AG04450 (cell line): ENCODE results near the gene ZNF140. TPM values are rescaled to one million over a fixed set of nuclear protein-coding genes. Genes with fewer than 3 reads are reported as not detected.

Experiments
- CTCF ChIA-PET: fragments of 300-600, 350-600 bp; formaldehyde crosslinking; extraction: SDS; loops from one replicate; lab custom pipeline; 2022; ENCODE audit warnings: antibody characterized with exemption, inconsistent platforms; lab: Charles Lee
- POLR2A ChIA-PET: fragments of 350-600 bp; formaldehyde crosslinking; extraction: SDS; loops from one replicate; lab custom pipeline; 2021; ENCODE audit warnings: antibody characterized with exemption, inconsistent platforms; lab: Yijun Ruan, JAX
- DNase-seq: peaks from one replicate; pipeline ENCODE4 v3.0.0-alpha.2; 2011; ENCODE audit warnings: low read depth, low spot score
- H3K27ac ChIP-seq: one replicate; pipeline ENCODE4 v1.5.1; 2012; ENCODE audit warnings: low read depth, low read length, control low read depth
- H3K27me3 ChIP-seq: one replicate; pipeline ENCODE4 v1.6.0; 2012; ENCODE audit warnings: low read length; ENCODE audit not compliant: control insufficient read depth, insufficient read depth
- H3K4me3 ChIP-seq: 2 replicates; pipeline ENCODE4 v1.5.1; 2011; ENCODE audit warnings: mild to moderate bottlenecking, low read depth, low read length, control low read depth
- H3K9me3 ChIP-seq: 2 replicates; pipeline ENCODE4 v1.5.1; 2012; ENCODE audit warnings: low read length; ENCODE audit not compliant: control insufficient read depth, insufficient read depth
- polyA plus RNA-seq: library from polyadenylated mRNA; depleted of rRNA; stranded (reverse); fragments of >200 nt; gene quantifications from 2 replicates; pipeline ENCODE4 v1.2.3, GENCODE V29; 2011
- TF ChIP-seq, protein P1 (sequence below): IDR thresholded peaks from 2 replicates; pipeline ENCODE4 v1.5.1; 2011; ENCODE audit warnings: low read depth, low read length, control low read depth, inconsistent platforms

The ZNF140 gene
- polyA plus RNA-seq, 1 experiment: 21.7 TPM

DNA sequence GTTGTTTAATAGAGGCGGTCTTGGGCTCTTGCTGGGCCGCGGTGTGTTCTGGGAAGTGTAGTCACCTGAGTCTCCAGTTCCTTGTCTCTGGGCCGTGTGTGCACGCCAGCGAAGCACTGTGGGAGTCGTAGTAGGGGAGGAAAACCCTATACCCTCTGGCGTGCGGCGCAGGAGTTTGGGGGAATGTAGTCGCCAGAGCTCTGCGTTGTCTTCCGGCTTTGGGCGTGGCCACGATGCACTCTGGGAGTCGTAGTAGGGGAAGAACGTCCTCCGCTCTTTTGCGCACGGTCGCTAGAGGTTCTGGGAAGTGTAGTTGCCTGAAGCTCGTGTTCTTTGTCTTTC is 726 bp upstream of the ZNF140 start:
- TF ChIP-seq, protein P1, sequence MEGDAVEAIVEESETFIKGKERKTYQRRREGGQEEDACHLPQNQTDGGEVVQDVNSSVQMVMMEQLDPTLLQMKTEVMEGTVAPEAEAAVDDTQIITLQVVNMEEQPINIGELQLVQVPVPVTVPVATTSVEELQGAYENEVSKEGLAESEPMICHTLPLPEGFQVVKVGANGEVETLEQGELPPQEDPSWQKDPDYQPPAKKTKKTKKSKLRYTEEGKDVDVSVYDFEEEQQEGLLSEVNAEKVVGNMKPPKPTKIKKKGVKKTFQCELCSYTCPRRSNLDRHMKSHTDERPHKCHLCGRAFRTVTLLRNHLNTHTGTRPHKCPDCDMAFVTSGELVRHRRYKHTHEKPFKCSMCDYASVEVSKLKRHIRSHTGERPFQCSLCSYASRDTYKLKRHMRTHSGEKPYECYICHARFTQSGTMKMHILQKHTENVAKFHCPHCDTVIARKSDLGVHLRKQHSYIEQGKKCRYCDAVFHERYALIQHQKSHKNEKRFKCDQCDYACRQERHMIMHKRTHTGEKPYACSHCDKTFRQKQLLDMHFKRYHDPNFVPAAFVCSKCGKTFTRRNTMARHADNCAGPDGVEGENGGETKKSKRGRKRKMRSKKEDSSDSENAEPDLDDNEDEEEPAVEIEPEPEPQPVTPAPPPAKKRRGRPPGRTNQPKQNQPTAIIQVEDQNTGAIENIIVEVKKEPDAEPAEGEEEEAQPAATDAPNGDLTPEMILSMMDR: no peak
- DNase-seq: peak; percentile 99
- H3K27me3 ChIP-seq: no peaks in the 10 kb centered on the region
- H3K4me3 ChIP-seq: peak overlapping the region; percentile 83
- CTCF ChIA-PET: no interaction called here
- POLR2A ChIA-PET: interaction anchor here (0.6 to 1.6 kb wide), 5 partner anchors 50 to 193 kb away, joined by 4 to 9 read pairs (median 6); partner anchors contain the start of genes CHFR, ZNF10, ZNF268 and ZNF891
- peaks cover 69% of the 10 kb centered on the region for H3K9me3 ChIP-seq
- peak overlapping the region; percentile 100 for H3K27ac ChIP-seq

GRCh38 chr12:133081159-133081780 is 547 bp downstream of the ZNF140 start:
- POLR2A ChIA-PET: interaction anchor here (1.6 kb wide), 1 partner anchor 49 kb away, joined by 9 read pairs; the partner anchor contains the start of genes ZNF10 and ZNF891
- CTCF ChIA-PET: no interaction called here

DNA sequence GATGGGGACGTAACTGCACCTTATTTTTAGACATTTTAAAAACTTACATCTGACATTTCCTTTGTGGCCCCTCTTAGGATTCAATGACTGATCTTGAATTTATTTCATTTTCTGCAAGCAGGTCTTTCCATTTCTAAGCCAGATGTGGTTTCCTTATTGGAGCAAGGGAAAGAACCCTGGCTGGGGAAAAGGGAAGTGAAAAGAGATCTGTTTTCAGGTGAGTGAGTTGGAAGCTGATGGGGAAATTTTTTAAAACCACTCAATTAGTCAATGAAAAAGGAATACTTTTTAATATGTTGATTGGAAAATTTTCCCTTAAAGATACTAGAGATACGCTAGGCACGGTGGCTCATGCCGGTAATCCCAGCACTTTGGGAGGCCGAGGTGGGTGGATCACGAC is 2.6 kb downstream of the ZNF140 start:
- H3K4me3 ChIP-seq: no peak overlapping the region
- TF ChIP-seq, protein P1: no peak
- H3K9me3 ChIP-seq: peaks cover 65% of the 10 kb centered on the region
- no peak for DNase-seq
- H3K27ac ChIP-seq: no peak overlapping the region
- ChIA-PET CTCF (no interaction called here), POLR2A (no interaction called here)
- no peaks in the 10 kb centered on the region for H3K27me3 ChIP-seq

More at GRCh38 chr12:133081159-133081780, 547 bp downstream of the ZNF140 start:
- Histone ChIP-seq H3K4me3 (peak overlapping the region; percentile 83), H3K27ac (peak overlapping the region; percentile 100), H3K27me3 (no peaks in the 10 kb centered on the region), H3K9me3 (peaks cover 71% of the 10 kb centered on the region)
- DNase-seq: no peak
- TF ChIP-seq, protein P1: no peak

DNA sequence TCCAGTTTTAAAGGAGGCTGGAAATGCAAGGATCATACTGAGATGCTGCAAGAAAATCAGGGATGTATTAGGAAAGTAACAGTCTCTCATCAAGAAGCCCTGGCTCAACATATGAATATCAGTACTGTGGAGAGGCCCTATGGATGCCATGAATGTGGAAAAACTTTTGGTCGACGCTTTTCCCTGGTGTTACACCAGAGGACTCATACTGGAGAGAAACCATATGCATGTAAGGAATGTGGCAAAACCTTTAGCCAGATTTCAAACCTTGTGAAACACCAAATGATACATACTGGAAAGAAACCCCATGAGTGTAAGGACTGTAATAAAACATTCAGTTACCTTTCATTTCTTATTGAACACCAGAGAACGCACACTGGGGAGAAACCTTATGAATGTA is 24.9 kb downstream of the ZNF140 start:
- H3K4me3 ChIP-seq: no peak overlapping the region
- no peak for DNase-seq

GRCh38 chr12:133106253-133106652 is 25.5 kb downstream of the ZNF140 start:
- no peak for DNase-seq
- no peak overlapping the region for H3K4me3 ChIP-seq
- TF ChIP-seq, protein P1: no peak
- ChIA-PET POLR2A (no interaction called here), CTCF (no interaction called here)
- peaks cover 50% of the 10 kb centered on the region for H3K9me3 ChIP-seq
- H3K27ac ChIP-seq: no peak overlapping the region
- H3K27me3 ChIP-seq: no peaks in the 10 kb centered on the region

More for the DNA sequence above, 24.9 kb downstream of the ZNF140 start:
- H3K27ac ChIP-seq: no peak overlapping the region
- ChIA-PET POLR2A (no interaction called here), CTCF (no interaction called here)
- peaks cover 48% of the 10 kb centered on the region for H3K9me3 ChIP-seq
- no peaks in the 10 kb centered on the region for H3K27me3 ChIP-seq
- TF ChIP-seq, protein P1: no peak
